Measurements from ENCODE around the gene LAIR2. TPM values are rescaled to one million over a fixed set of nuclear protein-coding genes. Genes with fewer than 3 reads are reported as not detected.
"Not testable (repeated sequence)": the region's sequence is repeated elsewhere in the genome, so short reads cannot be mapped to it uniquely, and the experiment has no call there.

The LAIR2 gene
- total RNA-seq, 1 donor from 2014 or later, result not detected

DNA sequence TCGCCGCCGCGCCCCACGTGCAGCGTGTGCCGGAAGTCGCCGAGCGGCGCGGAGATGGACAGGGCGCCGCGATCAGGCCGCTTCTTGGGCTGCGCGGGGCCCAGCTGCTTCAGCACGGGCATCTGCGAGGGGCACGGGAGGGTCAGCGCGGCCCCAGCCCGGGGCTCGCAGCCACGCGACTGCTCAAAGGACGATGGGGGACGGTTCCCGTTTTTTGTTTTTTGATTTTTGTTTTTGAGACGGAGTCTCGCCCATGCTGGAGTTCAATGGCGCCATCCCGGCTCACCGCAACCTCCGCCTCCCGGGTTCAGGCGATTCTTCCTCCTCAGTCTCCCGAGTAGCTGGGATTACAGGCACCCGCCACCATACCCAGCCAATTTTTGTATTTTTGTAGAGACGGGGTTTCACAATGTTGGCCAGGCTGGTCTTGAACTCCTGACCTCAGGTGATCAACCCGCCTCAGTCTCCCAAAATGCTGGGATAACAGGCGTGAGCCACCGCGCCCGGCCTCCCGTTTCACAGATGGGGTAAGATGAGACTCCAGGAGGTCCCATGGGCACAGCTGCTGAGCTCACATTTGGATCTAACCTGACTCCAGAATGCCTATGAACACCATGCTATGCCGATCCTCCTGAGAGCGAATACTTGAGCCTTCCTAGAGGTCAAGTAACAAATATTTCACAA lies 37.1 kb upstream of the LAIR2 start:
- DNase-seq (no peak), ATAC-seq (ENCODE audit: low read depth) (no peak)
- Mint-ChIP-seq H3K27me3 (peaks cover 12% of the 10 kb centered on the region), H3K4me3 (peak overlapping the region; percentile 57), H3K36me3 (ENCODE audit: low read depth) (peaks cover 24% of the 10 kb centered on the region), H3K4me1 (peaks cover 23% of the 10 kb centered on the region), H3K9me3 (no peaks in the 10 kb centered on the region), H3K27ac (no peak overlapping the region)
- ChIA-PET POLR2A (interaction anchor here (1.9 kb wide), 1 partner anchor 17 kb away, joined by 11 read pairs; the partner anchor contains the start of gene LENG8), CTCF (no interaction called here)
- no peak for TF ChIP-seq CTCF (IDR thresholded peaks at IDR 0.05)
- intact Hi-C loops (cut with micrococcal nuclease), result loop anchor here (2.0 to 10.0 kb wide), 2 partner anchors 1011 to 1179 kb away; partner anchors contain the start of genes CCDC106, ZNF580, ZNF581 and ZNF628

- peaks cover 15% of the 10 kb centered on the region for H3K27me3 Mint-ChIP-seq
- POLR2A ChIA-PET, result interaction anchor here (1.9 kb wide), 1 partner anchor 18 kb away, joined by 11 read pairs; the partner anchor contains the start of gene LENG8
- H3K9me3 Mint-ChIP-seq; H3K27ac Mint-ChIP-seq; CTCF ChIA-PET; ATAC-seq (ENCODE audit: low read depth); DNase-seq: not testable (repeated sequence)
- peak overlapping the region; percentile 20 for H3K4me3 Mint-ChIP-seq
- H3K4me1 Mint-ChIP-seq, result peaks cover 27% of the 10 kb centered on the region
- H3K36me3 Mint-ChIP-seq (ENCODE audit: low read depth), result peaks cover 19% of the 10 kb centered on the region
- intact Hi-C loops (cut with micrococcal nuclease), result loop anchor here (10.0 kb wide), 1 partner anchor 1179 kb away; the partner anchor contains the start of genes CCDC106, ZNF580 and ZNF581
Measured at GRCh38 chr19:54466110-54466480, 36.5 kb upstream of the LAIR2 start.

DNA sequence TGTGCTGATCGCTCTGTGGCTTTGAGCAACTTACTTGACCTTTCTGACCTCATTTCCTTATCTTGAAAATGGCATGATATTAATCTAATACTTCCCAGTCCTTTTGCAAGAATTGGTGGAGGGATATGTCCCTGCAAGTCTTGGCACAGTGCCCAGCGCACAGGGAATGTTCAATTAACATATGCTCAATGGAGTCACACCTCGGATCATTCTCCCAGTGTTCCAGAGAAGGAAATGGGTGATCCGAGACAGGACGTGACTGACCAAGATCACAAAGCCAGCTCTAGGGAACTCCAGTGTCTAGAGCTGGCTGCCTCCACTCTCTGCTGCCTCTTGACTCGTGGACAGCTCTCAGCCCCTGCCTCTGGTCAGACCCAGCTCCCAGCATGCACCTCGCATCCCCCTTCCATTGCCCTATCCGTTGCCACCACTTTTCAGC lies 33.1 kb upstream of the LAIR2 start:
- no peaks in the 10 kb centered on the region for H3K36me3 Mint-ChIP-seq (ENCODE audit: low read depth)
- intact Hi-C loops (cut with micrococcal nuclease), result loop anchor here (10.0 kb wide), 1 partner anchor 1175 kb away; the partner anchor contains the start of genes CCDC106, ZNF580 and ZNF581
- peaks cover 26% of the 10 kb centered on the region for H3K27me3 Mint-ChIP-seq
- DNase-seq, result no peak
- ChIA-PET CTCF (interaction anchor here (1.0 kb wide), 1 partner anchor 12 kb away, joined by 4 read pairs; no protein-coding TSS in a partner anchor), POLR2A (no interaction called here)
- H3K4me1 Mint-ChIP-seq, result peaks cover 19% of the 10 kb centered on the region
- H3K4me3 Mint-ChIP-seq, result no peak overlapping the region
- no peak overlapping the region for H3K27ac Mint-ChIP-seq
- no peaks in the 10 kb centered on the region for H3K9me3 Mint-ChIP-seq
- no peak for TF ChIP-seq CTCF (IDR thresholded peaks at IDR 0.05)
- ATAC-seq (ENCODE audit: low read depth), result no peak

DNA sequence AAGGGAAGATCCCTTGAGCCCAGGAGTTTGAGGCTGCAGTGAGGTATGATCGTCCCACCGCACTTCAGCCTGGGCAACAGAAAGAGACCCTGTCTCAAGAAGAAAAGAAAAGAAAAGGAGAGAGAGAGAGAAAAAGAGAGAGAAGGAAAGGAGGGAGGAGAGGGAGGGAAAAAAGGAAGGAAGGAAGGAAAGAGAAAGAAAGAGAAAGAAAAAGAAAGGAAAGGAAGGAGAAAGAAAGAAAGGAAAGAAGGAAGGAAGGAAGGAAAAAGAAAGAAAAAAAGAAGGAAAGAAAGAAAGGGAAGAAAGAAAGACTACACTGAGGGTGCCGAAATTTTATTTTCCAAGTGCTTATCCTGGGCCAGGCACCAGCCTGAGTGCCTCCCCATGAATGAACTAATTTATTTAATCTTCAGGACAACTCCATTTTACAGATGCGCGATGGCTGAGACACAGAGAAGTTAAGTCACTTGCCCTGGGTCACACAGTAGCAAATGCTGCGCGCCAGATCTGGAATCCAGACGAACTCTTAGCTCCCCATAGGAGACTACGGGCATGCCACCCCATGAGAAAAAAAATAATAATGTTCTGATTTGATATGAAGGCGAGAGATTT lies 32.2 kb upstream of the LAIR2 start:
- DNase-seq, result no peak
- Mint-ChIP-seq H3K27me3 (peaks cover 26% of the 10 kb centered on the region), H3K36me3 (ENCODE audit: low read depth) (no peaks in the 10 kb centered on the region), H3K4me1 (peaks cover 17% of the 10 kb centered on the region), H3K27ac (peak overlapping the region; percentile 20), H3K9me3 (no peaks in the 10 kb centered on the region), H3K4me3 (peak overlapping the region; percentile 0)
- ChIA-PET CTCF (no interaction called here), POLR2A (no interaction called here)
- no peak for TF ChIP-seq CTCF (IDR thresholded peaks at IDR 0.05)
- intact Hi-C loops (cut with micrococcal nuclease), result no loop called here
- no peak for ATAC-seq (ENCODE audit: low read depth)

DNA sequence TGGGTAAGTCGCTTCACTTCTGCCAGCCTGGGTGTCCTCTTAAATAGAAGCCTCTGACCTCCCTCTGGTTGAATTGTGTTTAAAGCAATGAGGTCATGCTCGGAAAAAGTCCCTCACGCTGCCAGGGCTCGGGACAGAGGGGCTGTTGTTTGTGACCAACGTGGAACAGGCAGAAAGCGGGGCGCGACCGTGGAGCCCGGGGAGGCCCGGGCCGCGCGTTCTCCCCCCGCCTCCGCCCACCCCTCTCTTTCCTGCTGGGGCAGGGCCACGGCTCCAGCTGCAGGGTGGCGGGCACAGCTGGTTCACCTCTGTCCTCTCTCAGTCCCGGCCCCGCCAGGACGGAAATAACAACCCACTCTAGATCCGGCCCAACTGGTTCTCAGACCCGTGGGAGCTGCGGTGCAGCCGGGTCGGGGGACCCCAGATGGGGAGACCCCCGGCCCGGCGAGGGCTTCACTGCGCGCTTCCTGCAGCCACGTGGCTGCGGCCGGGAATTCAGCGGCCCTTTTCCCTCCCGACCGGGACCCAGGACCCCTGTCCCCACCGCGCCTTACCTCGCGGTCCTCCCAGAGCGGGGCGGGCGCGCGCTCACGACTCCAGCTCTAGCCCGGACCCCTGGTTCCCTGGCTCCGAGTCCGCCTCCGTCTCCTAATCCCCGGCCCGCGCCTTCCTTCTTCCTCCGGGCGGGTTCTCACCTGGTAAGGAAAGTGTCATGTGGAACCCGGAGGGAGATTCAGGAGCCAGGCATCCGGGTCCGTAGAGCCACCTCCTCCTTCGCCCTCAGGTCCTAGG lies 31.4 kb upstream of the LAIR2 start:
- no peak for DNase-seq
- peaks cover 17% of the 10 kb centered on the region for H3K4me1 Mint-ChIP-seq
- ATAC-seq (ENCODE audit: low read depth), result peak; percentile 37
- H3K36me3 Mint-ChIP-seq (ENCODE audit: low read depth), result no peaks in the 10 kb centered on the region
- peak overlapping the region; percentile 41 for H3K4me3 Mint-ChIP-seq
- no peak for TF ChIP-seq CTCF (IDR thresholded peaks at IDR 0.05)
- no peak overlapping the region for H3K27ac Mint-ChIP-seq
- ChIA-PET POLR2A (no interaction called here), CTCF (no interaction called here)
- intact Hi-C loops (cut with micrococcal nuclease), result no loop called here
- no peaks in the 10 kb centered on the region for H3K9me3 Mint-ChIP-seq
- peaks cover 26% of the 10 kb centered on the region for H3K27me3 Mint-ChIP-seq

Measured in activated B cell treated with CpG ODN at 0.5 μM for 24 hours (primary cell).